GM18502 (cell line): ENCODE data around the gene TH.

Source experiments
- ATAC-seq: cut with Tn5 transposase; IDR thresholded peaks from one replicate; pipeline ENCODE4 v1.9.1; 2021; ENCODE audit warnings: mild to moderate bottlenecking; ENCODE audit not compliant: unreplicated experiment, poor library complexity

The TH gene

DNA sequence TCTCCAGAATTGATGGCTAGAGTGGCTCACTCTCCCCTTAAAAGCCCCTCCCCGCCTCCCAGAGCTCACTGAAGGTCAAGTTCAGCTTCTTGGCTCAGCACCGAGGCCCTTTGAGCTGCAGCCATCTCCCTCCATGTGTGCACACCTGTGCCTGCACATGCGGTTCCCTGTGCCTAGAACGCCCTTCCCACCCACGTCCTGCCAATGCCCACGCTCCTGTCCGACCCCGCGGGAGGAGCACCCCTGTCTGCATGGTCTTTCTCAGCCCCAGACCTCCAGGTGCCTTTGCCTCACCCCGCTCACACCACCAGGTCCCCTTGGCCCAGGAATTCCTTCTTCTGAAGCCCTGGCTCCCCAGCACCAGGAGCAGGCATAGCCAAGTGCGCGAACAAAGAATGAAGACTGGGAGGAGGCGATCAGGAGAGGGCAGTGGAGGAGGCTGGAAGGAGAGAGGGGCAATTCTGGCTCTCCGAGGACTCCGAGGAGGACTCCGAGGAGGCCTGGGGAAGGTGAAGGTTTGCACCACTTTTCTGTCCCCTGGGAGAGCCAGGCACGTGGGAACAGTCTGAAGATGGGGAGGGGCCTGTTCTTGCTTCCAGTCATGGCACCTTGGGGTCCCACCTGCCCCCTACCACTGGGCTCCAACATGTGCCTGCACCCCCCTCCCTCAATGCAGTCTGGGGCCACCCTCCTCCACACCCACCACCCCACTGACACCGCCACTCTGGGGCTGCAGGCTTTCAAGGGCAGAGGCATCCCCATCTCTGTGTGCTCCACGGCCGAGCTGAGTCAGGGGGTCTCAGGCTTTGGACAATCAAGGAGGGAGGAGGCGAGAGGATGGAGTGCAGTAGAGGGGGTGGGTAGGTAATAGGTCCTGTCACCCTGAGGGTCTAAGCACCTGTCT is 50.1 kb downstream of the TH start:
- ATAC-seq, result no peak

DNA sequence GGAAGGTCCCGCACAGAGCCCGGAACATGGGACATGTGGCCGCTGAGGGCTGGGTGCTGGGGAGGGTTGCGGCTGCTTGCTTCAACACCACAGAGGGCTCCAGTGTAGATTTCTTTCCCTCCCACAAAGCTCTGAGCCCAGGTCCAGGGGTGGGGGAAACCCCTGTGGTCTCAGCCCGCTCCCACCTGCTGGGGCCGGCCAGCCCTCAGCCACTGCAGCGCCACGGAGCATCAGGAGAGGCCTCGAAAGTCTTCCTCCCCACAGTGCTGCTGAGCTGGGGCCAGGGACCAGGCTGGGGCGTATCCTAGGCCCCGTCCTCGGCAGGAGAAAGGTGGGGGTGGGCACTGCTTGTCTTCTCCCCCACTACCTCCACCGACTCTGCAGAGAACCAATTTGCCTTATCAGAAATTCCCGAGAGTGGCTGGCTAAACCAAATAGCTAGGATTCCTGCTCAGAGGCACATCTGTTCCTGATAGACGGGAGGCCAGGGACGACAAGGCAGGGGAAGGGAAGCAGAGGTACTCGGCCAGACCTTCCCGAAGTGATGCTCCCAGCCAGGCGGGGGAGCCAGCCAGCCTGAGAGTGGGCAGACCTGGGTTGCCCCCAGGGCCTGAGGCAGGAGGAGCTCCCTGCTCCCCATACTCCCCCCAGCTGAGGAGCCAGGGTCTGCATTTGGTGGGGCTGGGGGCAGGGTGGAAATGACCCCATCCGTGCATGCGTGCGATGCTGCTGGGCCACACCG is 51.1 kb downstream of the TH start:
- ATAC-seq, result no peak

DNA sequence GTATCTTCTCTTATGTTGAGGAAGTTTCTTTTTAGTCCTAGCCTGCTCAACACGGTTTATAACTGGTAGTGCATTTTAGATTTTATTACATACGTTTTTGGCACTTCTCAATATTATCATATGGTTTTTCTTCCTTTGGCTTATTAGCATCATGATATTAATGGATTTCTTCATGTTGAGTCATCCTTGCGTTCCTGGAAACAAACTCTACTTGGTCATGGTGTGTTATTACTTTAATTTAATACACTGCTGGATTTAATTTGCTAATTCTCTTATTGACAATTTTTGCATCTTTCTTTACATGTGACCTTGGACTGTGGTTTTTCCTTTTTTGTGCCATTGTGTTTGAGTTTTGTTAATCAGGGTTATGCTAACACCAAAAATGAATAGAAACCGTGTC is 52.9 kb downstream of the TH start:
- ATAC-seq, result no peak

DNA sequence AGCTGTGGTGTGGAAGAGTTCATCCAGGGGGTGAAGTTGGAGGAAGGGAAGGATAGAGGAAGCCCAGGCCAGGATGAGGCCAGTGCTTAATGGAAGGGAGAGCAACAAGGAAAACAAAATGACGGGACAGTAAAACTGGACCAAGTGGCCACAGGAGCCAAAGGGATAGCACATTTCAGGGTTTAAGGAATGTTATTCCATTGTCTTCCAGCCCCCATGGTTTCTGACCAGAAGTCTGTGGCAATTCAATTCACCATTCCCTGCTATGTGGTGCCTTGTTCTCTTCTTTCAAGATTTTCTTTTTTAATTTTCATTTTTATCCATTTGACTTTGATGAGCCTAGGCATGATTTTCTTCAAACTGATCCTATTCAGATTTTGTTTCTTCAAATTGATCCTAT is 54.9 kb downstream of the TH start:
- ATAC-seq, result no peak

DNA sequence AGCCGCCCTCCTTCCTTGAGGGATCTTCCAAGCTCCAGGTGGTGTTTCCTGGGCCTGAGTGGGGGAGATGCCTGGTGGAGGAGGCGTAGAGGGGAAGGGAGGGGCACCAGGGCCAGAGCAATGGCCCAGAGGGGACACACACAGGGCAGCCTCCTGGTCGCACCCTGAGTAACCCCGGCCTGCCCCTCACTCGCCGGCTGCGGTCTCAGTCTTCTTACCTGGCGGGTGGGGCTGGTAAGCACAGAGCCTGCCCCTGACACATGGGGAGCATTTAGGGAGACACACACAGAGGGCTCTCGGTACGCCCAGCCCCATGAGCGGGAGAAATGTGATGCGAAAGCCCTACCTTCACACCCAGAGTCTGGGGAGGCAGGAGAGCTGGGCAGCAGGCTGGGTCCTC is 56.3 kb downstream of the TH start:
- no peak for ATAC-seq

DNA sequence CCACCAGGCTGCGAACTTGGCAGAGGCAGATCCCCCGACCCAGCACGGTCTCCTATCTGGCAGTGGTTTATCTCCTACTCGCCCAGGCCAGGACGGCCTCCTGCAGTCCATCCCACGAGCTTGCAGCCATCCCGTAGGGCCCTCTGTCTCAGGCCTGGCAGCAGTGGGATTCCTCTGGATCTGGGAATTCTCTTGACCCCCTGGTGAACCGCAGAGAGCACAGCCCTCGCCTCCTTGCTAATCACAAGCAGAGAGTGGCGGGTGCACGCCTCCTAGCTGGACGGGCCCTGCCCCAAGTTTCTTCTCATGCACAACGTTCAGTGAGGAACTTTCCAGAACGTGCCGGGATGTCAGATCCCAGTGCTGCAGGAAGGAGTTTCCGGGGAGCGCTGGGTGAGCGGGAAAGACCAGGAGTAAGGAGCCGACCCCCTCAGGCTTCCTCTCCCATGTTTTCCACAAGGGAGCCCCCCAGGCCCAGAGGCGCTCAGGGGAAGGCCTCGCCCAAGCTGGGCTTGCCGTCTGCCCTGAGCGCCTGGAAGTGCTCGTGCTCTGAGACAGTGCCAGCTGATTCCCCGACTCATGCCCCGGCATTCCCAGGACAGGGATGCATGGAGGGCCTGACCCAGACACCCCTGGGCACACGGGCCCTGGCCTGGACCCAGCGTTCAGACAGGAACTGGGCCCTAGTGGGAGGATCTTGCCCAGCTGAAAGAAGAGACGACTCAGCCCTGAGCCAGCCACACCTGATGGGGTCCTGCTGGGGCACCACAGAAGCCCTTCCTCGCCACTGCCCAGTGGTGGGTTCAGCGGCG is 57.0 kb downstream of the TH start:
- ATAC-seq, result no peak
